ENCODE measurements around the gene PPIL6.

DNA sequence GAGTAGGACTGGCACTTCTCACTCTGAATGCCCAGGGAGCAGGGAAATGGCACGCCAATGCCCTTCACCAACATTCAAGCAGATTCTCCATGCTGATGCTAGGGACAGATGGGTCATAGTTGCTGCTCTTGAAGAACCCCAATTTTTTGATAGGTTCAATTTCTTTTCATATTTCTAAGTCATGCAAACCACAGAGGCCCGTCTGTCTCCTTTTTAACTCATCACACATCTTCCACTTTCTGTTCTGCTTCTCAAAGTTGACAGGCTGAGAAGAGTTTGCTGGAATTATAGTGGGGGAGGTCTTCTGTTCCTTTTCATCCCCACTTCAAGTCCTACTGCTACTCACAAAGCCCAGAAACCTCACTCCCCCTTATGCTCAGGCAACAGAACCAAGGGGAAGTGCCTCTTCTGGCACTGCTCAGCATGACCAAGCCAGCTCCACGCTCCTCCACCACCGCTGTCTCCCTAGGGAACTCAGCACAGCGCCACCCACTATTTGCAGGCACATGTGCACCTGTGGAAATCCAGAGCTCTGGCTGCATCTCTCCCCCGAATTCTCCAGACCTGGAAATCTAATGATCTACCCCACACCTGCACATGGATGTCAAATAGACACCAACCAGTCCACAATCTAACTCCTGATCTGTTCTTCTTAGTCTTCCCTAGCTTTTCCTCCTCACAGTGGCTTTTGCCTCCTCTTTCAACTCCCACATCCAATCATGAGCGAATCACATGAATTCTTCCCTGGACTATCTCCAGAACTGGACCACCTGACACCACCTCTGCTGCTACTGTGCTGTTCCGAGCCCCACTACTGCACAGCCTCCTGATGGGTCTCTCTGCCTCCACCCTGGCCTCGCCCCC, 31.9 kb upstream of the PPIL6 start:
- TF ChIP-seq, protein P1, sequence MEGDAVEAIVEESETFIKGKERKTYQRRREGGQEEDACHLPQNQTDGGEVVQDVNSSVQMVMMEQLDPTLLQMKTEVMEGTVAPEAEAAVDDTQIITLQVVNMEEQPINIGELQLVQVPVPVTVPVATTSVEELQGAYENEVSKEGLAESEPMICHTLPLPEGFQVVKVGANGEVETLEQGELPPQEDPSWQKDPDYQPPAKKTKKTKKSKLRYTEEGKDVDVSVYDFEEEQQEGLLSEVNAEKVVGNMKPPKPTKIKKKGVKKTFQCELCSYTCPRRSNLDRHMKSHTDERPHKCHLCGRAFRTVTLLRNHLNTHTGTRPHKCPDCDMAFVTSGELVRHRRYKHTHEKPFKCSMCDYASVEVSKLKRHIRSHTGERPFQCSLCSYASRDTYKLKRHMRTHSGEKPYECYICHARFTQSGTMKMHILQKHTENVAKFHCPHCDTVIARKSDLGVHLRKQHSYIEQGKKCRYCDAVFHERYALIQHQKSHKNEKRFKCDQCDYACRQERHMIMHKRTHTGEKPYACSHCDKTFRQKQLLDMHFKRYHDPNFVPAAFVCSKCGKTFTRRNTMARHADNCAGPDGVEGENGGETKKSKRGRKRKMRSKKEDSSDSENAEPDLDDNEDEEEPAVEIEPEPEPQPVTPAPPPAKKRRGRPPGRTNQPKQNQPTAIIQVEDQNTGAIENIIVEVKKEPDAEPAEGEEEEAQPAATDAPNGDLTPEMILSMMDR (IDR thresholded peaks at IDR 0.05), result no peak
- TF ChIP-seq POLR2AphosphoS5 (IDR thresholded peaks at IDR 0.05) (no peak), EP300 (IDR thresholded peaks at IDR 0.05) (no peak)

Data from gastroesophageal sphincter (tissue), 3 donors.